CD4-positive, alpha-beta T cell treated with Interleukin-17A for 1 hour (primary cell): ENCODE results near the gene SLC38A10.
"Not testable (repeated sequence)": the region's sequence is repeated elsewhere in the genome, so short reads cannot be mapped to it uniquely, and the experiment has no call there.

Experiments used
- DNase-seq: peaks from one replicate; pipeline ENCODE4 v3.0.0-alpha.2; 2020

SLC38A10 gene

DNA sequence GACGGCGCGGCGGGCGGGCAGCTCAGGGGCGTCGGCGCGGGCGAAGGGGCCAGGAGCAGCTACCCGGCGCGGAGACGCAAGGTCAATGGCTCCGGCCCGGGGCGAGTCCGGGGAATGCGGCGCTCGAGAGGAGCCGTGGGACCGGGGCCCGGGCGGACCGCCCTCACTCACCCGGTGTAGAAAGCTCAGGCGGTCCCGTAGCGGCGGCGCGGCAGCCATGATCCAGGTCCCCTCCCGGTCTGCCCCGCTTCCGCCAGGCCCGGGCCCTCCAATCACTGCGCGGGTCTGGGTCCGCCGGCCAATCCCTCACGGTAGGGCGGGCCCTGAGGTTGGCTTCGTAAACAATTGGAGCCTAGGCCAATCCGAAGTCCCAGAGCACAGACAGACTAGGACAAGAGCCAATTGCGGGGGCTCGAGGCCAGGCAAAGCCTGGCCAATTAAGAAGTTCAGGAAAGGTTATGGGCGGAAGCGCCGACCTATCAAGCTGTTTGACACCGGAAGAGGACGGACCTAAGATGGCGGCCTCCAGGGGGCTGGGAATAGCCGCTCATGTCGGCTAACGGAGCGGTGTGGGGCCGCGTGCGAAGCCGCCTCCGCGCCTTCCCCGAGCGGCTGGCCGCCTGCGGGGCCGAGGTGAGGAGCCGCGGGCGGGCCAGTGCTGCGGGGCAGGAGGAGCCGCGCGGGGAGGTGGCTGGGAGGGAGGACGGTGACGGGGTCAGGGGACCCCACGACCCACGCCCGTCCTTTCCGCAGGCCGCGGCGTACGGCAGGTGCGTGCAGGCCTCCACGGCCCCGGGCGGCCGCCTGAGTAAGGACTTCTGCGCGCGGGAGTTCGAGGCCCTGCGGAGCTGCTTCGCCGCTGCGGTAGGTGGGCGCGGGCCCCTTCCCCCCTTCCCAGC is 56.0 kb downstream of the SLC38A10 start, which contains the start of the genes NDUFAF8 and TEPSIN:
TSS of gene NDUFAF8 (plus strand) at position 504 of the 899 bp plus-strand sequence. CDS start at position 550, 46 bp downstream.
TSS of gene TEPSIN (minus strand) at position 241 of the 899 bp plus-strand sequence. CDS start at position 219, 22 bp downstream.
- peak; percentile 98 for DNase-seq

DNA sequence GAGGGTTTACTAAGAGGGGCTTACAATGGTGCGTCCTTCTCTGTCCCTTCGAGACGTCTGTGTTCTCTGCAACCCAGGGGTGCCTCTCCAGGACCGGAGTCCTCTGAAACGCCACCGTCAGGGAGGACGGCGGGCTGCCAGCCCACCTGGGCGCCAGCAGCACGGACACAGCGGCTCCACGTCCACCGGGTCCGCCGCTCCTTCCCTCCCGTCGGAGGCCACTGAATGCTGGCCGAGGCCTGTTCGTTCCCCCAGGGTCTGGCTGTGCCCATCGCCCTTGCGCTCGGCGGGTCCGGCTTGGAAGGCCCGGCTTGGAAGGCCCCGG is 56.7 kb downstream of the SLC38A10 start:
- no peak for DNase-seq

DNA sequence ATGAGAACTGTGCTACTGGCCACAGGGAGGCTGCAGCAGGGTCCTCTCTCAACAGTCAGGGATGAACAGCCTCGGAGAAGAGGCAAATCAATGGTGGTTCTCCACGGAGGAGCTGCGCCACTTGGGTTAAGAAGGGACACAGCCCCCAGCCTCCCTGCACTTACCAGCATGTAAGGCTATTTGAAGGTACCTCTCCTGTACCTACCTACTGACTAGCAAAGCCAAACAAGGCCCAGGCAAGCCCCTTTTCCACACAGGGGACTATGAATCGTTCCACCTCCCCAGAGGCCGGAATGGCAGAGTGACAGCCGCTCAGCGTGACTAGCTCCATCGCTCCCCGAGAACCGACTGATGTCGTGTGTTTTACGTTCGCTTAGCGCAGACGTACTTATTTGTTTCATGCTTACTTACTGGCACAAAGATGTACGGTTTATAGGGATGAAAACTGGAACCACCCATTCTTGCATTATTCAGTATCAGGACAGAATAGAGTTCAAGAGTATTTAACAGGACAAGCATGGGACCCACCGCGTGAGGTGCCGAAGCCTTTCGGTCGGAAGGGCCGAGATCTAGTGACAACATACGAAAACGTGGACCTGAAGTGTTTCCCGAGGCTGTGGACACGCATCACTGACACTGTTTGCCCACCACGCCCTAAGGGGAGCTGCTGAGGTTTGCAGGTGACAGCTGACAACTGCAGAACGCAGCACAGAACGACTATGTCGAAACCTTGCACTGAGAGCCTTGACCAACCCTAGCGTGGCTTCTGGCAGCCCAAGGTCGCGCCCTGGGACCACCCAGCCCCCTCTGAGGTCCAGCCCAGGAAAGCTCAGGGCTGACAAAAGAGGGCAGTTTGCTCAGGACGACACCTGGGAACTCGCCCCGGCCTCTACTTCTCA is 57.3 kb downstream of the SLC38A10 start:
- no peak for DNase-seq

DNA sequence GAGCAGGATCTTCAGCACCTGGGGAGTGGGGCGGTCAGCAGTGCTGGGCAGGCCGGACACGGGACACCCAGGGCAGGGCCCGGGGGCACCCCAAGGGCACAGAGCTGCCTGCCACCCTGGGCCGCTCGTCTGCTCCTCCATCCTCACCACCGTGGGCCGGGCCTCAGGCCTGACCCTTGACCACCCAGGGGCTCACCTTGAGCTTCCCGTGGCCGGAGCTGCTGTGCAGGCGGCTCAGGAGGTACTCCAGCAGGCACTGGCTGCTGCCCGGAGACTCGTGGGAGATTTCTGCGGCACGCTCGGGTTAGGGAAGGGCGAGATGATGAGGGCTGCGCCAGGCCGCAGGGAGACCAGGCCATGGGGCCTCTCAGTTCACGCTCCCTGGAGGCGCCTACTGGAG is 58.3 kb downstream of the SLC38A10 start:
- no peak for DNase-seq

GRCh38 chr17:81235822-81236740 is 59.0 kb downstream of the SLC38A10 start:
- no peak for DNase-seq

GRCh38 chr17:81234940-81235821 is 59.9 kb downstream of the SLC38A10 start:
- DNase-seq: no peak

DNA sequence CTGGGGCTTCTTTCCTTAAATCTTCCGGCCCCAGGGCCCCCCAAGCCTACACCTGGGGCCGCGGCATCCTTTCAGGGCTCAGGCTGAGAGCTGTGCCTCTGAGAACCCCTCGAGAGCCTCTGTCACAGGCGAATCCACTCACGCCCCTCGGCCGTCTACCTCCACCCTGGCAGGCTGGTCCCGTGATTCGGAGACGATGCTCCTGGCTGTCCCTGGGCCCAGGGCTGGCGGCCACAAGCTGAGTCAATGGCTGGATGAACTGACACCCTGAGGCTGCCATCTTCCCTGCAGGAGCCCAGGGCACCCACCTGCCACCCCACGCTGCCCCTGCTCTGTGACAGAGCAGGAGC is 60.6 kb downstream of the SLC38A10 start:
- no peak for DNase-seq

DNA sequence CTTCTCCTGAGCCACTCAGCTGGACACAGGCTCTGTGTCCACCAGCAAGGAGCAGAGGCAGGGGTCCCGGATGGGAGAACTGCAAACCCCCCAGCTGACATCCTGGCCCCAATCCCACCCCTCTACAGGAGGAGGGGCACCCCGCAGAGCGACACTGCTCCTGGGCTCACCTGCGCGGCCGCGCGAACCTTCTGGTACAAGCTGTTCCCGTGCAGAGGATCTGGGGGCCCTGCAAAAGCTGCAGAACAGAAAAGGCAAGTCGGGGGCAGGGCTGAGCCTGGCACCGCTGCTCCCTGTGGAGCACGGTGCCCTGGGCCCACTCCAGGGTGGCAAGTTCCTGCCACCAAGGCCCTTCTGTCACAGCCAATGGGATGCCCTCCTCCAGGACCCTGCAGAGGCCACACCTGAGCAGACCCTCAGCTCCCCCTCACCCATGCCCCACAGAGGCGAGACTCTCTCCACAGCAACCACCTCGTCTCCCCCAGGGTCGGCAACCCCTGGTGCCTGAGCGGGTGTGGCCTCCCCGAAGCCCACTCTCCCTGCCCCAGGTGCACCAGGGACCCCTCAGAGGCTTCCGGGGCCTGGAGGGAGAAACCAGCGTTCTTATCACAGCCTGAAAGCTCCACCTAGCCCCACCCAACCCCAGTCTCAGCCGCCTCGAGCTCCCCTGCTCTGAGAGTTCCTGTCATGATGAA is 61.1 kb downstream of the SLC38A10 start:
- DNase-seq: no peak

GRCh38 chr17:81233316-81233715 is 61.8 kb downstream of the SLC38A10 start:
- no peak for DNase-seq

DNA sequence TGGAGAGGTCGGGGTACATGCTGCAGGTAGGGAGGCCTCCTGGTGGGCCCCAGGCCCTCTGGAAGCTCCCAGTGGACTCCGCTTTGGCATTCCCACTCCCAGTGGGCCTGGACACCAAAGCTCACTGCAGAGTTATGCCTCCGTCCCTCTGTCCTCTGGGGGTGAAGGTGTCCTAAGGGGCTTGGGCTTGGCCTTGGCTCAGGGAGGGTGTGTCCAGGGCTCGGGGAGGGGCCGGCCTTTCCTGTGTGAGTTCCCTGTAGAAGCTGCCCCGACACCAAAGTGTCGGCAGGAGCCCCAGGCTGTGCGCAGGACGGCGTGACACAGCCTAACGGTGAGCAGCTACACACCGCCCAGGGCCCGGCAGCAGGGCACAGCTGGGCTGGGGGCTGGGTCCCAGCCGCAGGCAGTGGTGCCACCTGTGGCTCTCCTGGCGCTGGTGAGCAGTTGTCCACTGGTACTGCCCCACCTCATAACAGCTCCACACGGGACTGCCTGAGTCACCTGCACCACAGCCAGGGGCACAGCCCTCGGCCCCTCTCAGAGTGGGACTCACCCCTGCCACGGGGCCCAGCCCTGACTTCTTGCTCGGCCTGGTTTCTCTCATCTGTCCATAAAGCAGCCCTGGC is 62.4 kb downstream of the SLC38A10 start:
- no peak for DNase-seq

GRCh38 chr17:81231766-81232581 is 63.1 kb downstream of the SLC38A10 start:
- no peak for DNase-seq

GRCh38 chr17:81231121-81231645 is 63.9 kb downstream of the SLC38A10 start:
- no peak for DNase-seq

DNA sequence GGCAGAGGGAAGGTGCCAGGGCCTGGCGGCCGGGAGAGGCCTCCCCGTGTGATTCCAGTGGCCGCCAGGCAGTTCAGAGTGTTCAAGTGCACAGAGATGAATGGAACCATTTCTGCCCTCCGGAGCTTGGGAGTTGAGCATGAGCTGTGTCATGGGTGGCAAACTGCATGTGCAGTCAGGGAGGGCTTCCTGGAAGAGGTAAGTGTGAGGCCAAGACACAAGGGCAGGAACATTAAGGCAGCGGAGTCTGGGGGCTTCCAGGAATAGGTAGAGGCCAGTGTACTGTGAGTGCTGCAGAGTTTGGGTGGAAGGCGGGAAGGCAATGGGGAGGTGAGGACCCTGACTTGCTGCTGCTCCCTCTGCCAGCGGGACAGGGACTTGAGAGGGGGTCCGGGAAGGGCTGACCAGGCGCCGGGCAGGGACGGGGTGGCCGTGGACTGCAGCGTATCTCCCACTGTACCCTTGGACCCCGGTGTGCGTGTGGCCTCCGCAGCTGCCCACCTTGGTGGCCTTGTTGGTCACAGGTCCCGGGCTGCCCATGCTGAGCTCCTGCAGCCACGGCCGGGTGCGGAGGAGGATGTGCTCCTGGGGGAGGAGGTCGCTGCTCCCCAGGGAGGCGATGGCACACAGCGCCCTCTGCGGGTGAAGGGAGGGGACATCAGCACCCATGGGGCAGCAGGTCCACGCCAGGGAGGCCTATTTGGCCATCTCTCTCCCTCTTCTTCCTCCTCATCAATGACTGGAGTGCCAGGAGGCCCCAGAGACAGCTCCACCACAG is 64.9 kb downstream of the SLC38A10 start:
- no peak for DNase-seq

DNA sequence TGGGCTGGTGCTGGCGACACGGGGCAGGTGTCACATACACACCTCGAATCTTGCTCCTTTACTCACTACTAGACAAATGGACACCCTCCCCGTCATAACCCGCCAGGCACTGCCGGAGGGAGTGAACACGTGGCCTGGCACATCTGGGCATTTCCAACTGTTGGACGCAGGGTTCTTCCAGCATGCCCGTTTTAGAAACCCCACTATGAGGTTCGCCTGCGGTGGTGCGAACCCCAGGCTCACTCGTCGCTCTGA is 65.5 kb downstream of the SLC38A10 start:
- DNase-seq: no peak

DNA sequence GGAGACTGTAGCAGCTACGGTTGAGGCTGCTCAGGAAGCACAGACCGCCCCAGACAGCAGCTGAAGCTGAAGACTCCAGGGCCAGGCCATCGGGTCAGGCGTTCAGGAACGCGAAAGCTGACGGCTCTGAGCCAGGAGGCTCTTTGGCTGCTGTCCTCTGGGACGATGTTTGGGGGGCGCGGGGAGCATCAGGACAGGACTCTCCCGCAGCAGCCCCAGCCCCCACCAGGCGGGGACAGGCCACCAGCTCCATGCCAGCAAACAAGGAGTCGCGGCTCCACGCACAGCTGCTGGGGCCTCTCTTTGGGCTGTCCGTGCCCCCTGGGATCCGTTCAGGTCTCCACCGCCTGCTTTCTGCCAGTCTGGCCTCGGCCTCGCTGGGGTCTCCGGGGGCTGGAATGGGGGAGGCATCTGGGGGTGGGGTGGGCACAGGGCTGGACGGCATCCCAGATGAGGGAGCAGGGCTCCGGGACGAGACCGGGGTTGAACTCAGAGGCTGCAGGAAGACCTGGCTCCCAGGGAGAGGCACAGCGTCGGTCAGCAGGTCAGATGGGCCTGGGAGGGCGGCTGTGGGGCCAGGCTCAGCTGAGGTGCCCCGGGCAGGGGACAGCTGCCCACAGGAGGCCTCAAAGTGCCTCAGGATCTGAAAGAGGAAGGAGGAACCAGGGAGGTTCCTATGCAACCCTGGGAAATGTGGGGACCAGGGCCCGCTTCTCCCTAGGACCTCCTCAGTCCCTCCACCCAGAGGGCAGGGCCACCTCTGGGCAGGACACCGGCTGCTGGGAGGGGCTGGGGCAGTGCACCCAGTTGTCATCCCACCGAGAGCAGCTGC is 66.1 kb downstream of the SLC38A10 start:
- DNase-seq: no peak

- DNase-seq: no peak
These were observed 66.7 kb downstream of the SLC38A10 start for GRCh38 chr17:81228420-81228819.

GRCh38 chr17:81227630-81228029 is 67.5 kb downstream of the SLC38A10 start:
- not testable (repeated sequence) for DNase-seq

- peak; percentile 13 for DNase-seq
These were observed 71.4 kb downstream of the SLC38A10 start for GRCh38 chr17:81223762-81224130.
